Measurements from ENCODE around the gene WTIP.

The WTIP gene

DNA sequence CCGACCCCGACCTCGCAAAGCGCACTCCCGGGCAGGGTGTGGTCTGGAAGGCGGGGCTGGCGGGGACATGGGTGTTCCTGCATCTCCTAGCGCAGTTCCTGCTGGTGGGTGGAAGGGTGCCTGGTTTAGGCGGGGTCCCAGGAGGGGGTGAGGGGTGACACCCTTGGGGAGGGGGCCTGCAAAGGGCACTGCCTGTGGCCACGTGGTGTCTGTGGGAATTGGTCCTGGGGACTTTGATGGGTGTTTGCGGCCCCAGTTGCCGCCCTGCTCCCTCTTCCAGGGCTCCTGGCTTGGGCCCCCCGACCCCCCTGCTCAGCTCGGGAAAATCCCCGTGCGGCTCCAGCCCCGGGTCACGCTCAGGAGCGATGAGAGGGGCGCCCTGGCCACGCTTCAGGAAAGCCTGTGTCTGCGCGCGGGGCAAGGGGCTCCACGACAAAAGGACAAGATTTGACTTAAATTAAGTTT is 19.1 kb downstream of the WTIP start:
- TF ChIP-seq, protein P1, sequence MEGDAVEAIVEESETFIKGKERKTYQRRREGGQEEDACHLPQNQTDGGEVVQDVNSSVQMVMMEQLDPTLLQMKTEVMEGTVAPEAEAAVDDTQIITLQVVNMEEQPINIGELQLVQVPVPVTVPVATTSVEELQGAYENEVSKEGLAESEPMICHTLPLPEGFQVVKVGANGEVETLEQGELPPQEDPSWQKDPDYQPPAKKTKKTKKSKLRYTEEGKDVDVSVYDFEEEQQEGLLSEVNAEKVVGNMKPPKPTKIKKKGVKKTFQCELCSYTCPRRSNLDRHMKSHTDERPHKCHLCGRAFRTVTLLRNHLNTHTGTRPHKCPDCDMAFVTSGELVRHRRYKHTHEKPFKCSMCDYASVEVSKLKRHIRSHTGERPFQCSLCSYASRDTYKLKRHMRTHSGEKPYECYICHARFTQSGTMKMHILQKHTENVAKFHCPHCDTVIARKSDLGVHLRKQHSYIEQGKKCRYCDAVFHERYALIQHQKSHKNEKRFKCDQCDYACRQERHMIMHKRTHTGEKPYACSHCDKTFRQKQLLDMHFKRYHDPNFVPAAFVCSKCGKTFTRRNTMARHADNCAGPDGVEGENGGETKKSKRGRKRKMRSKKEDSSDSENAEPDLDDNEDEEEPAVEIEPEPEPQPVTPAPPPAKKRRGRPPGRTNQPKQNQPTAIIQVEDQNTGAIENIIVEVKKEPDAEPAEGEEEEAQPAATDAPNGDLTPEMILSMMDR (IDR thresholded peaks at IDR 0.05; ENCODE audit: low read depth, low read length): no peak
- no peak overlapping the region for H3K4me3 ChIP-seq (ENCODE audit: low read depth, low read length)
- no peaks in the 10 kb centered on the region for H3K4me1 ChIP-seq
- H3K9me3 ChIP-seq: no peaks in the 10 kb centered on the region
- DNase-seq: no peak
- no peaks in the 10 kb centered on the region for H3K36me3 ChIP-seq
- no peaks in the 10 kb centered on the region for H3K27me3 ChIP-seq

DNA sequence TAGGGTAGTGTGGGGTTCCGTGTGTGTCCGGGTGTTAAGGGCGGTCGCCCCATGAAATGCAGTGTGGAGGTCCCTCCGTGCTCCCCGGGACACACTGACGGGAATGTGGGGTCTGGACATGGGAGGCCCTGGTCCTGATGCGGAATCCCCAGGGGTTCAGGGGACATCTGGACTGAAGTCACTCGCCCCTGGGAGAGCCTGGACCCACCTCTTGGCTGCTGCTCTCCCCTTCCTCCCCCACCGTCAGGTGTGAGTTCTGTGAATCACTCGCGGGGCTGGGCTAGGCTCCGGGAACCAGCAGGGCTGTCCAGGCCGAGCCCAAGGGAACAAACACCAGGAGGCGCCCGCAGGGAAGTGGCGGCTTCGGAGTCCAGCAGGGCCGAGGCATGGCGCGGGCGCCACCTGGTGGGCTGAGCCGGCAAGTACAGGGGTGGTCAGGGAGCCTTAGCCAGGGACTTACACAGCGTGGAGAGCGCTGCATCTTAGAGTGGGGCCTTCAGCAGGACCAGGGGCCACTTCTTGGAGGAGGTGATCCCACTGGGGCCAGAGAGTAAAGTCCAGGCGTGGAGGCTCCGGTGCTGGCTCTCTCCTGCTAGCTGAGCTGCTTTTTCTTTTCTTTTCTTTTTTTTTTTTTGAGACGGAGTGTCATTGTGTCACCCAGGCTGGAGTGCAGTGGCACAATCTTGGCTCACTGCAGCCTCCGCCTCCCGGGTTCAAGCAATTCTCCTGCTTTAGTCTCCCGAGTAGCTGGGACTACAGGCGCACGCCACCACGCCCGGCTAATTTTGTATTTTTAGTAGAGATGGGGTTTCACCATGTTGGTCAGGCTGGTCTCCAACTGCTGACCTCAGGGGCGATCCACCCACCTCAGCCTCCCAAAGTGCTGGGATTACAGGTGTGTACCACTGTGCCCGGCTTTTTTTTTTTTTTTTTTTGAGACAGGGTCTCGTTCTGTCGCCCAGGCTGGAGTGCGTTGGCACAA is 20.1 kb downstream of the WTIP start:
- TF ChIP-seq, protein P1 (IDR thresholded peaks at IDR 0.05; ENCODE audit: low read depth, low read length): peak; percentile 99
- Histone ChIP-seq H3K4me1 (no peaks in the 10 kb centered on the region), H3K27me3 (no peaks in the 10 kb centered on the region), H3K4me3 (ENCODE audit: low read depth, low read length) (no peak overlapping the region), H3K9me3 (no peaks in the 10 kb centered on the region), H3K36me3 (no peaks in the 10 kb centered on the region)
- DNase-seq: peak; percentile 92

DNA sequence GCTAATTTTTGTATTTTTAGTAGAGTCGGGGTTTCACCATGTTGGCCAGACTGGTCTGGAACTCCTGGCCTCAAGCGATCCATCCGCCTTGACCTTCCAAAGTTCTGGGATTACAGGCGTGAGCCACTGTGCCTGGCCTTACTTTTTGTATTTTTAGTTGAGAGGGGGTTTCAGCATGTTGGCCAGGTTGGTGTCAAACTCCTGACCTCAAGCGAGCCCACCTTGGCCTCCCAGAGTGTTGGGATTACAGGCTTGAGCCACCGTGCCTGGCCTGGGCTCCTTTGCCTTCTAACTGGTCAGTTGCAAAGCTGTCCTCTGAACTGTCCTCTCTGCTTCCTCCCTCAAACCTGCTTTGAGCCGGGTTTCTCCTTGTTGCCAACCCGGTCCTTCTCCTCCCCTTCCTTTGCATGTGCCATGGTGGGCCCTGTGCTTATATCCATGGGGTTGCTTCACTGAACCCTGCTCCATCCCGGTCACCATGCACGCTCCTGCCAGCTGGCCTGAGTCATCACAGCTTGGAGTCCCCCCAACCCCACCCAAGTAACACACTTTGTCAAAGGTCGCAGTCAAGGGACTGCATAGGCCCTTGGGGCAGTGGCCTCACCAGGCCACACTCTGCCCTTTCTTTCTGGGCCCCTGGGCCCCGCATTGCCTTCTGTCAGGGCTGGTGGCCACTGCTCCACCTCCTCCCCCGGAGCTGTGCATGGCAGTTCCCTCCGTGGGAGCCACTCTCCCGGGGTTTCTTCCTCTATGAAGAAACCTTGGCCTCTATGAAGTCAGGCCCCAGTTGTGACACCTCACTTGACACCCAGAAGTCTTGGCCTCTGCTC is 21.2 kb downstream of the WTIP start:
- Histone ChIP-seq H3K4me3 (ENCODE audit: low read depth, low read length) (no peak overlapping the region), H3K9me3 (no peaks in the 10 kb centered on the region), H3K27me3 (no peaks in the 10 kb centered on the region), H3K36me3 (no peaks in the 10 kb centered on the region), H3K4me1 (no peaks in the 10 kb centered on the region)
- TF ChIP-seq, protein P1 (IDR thresholded peaks at IDR 0.05; ENCODE audit: low read depth, low read length): no peak
- no peak for DNase-seq

DNA sequence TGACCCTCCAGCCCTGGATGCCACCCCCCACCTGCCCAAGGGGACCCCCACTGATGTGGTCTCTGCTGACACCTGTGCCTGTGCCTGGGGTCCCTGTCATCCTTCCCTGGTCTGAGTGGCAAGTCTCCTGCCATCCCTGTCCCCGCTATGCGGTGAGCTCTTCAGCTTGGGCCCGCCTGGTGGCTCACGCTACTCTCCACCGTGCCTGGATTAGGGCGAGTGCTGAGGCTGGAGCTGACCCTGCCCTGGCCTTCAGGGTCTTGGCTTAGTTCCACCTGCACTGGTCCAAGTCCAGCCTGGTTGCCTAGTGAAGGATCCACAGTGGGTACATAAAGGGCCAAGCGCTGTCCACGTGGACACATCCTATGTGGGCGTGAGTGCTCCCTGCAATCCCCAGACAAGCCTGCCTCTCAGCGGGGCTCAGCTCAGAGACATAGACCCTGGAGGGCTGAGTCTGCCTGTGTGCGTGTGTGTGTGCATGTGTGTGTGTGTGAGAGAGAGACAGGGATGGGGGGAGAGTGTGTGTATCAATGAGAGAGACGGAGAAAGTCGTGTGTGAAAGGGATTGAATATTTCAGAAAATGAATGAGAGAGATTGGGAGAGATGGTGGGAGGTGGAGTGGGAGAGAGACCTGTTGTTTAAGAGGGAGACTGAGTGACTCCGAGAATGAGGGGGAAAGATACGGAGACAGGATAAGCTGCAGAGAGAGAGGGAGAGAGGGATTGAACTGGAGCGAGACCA is 22.1 kb downstream of the WTIP start:
- Histone ChIP-seq H3K4me1 (no peaks in the 10 kb centered on the region), H3K27me3 (no peaks in the 10 kb centered on the region), H3K36me3 (no peaks in the 10 kb centered on the region), H3K9me3 (no peaks in the 10 kb centered on the region), H3K4me3 (ENCODE audit: low read depth, low read length) (no peak overlapping the region)
- TF ChIP-seq, protein P1 (IDR thresholded peaks at IDR 0.05; ENCODE audit: low read depth, low read length): no peak
- DNase-seq: no peak

DNA sequence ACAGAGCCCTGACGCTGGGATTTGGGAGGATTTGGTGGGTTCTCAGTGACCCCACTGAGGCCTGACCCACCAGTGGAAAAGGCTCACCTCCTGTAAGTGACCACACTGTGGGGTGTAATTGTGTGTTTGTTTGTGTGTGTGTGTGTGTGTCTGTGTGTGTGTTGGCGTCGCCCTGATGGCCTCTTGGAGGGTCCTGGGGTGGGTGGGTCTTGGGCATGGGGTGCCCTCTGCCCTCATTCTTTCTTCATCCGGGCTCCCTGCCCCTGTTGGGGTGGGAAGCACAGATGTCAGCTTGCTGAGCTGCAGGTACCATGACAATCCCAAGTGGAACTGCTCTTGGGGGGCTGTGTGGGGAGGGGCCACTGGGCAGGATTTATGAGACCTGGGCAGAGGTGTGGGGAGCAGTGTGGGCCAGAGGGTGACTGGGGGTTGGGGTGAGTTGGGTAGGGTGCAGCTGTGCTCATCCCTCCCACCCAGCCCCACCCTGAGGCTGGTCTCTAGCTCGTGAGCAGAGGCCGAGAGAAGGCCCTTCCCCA is 22.8 kb downstream of the WTIP start:
- Histone ChIP-seq H3K36me3 (no peaks in the 10 kb centered on the region), H3K27me3 (no peaks in the 10 kb centered on the region), H3K9me3 (no peaks in the 10 kb centered on the region), H3K4me3 (ENCODE audit: low read depth, low read length) (no peak overlapping the region), H3K4me1 (no peaks in the 10 kb centered on the region)
- TF ChIP-seq, protein P1 (IDR thresholded peaks at IDR 0.05; ENCODE audit: low read depth, low read length): no peak
- DNase-seq: no peak
